OCI-LY1 (cell line): Measurements from ENCODE around the gene PLCG1.

Experiments
- CTCF ChIP-seq: fragments of 200-600 bp; sonication (generic), shearing (Covaris generic); IDR thresholded peaks from 2 replicates; pipeline ENCODE4 v1.5.1; 2017; ENCODE audit warnings: mild to moderate bottlenecking, antibody characterized with exemption, low read length, moderate library complexity, mixed read lengths
- EZH2 ChIP-seq: fragments of 200-600 bp; sonication (generic), shearing (Covaris generic); IDR thresholded peaks from 2 replicates; pipeline ENCODE4 v1.8.0; 2017; ENCODE audit warnings: borderline replicate concordance, mixed run types, mild to moderate bottlenecking, antibody characterized with exemption, low read length, moderate library complexity, mixed read lengths

GRCh38 chr20:41137614-41138474 is 501 bp downstream of the PLCG1 start:
- TF ChIP-seq EZH2 = no peak
- no peak for TF ChIP-seq CTCF
